SK-N-SH (cell line): ENCODE data around the gene USP48. TPM values are rescaled to one million over a fixed set of nuclear protein-coding genes. Genes with fewer than 3 reads are reported as not detected.

Experiments
- CTCF ChIA-PET: fragments of 300-600, 350-600 bp; formaldehyde crosslinking; extraction: SDS; loops from one replicate; lab custom pipeline; 2021; lab: Yijun Ruan, JAX
- POLR2A ChIA-PET: fragments of 350-600 bp; sonication (Branson Sonifier 250); formaldehyde crosslinking; extraction: SDS; loops from one replicate; lab custom pipeline; 2020; ENCODE audit warnings: antibody characterized with exemption, inconsistent platforms; lab: Yijun Ruan, JAX
- DNase-seq: peaks from one replicate; pipeline ENCODE4 v3.0.0; 2012
- H2AFZ ChIP-seq: fragments of 200-600 bp; sonication (generic); 2 replicates; pipeline ENCODE4 v1.8.1; 2016; ENCODE audit warnings: antibody characterized with exemption, mild to moderate bottlenecking, low read depth
- H3F3A ChIP-seq: fragments of 200-600 bp; sonication (generic); replicated peaks from 2 replicates; pipeline ENCODE3; 2016; ENCODE audit warnings: antibody characterized with exemption, mild to moderate bottlenecking; ENCODE audit not compliant: insufficient read depth
- H3K27ac ChIP-seq, 2 experiments: fragments of 200-500 bp in 1 of 2; fragments of 200-600 bp in 1 of 2; sonication (Bioruptor generic) in 1 of 2; sonication (generic), shearing (Covaris generic) in 1 of 2; 2 replicates each; pipeline versions ENCODE4 v1.5.1 to v1.6.1; 2014 to 2016; ENCODE audit warnings: low read depth in 2 of 2, inconsistent platforms in 1 of 2, low read length in 1 of 2, mild to moderate bottlenecking in 1 of 2, mixed read lengths in 1 of 2
- H3K27me3 ChIP-seq: fragments of 200-600 bp; sonication (generic), shearing (Covaris generic); 2 replicates; pipeline ENCODE4 v1.6.1; 2016; ENCODE audit warnings: mixed run types; ENCODE audit not compliant: insufficient read depth
- H3K36me3 ChIP-seq, 2 experiments: fragments of 200-500 bp in 1 of 2; fragments of 200-600 bp in 1 of 2; sonication (Bioruptor generic) in 1 of 2; sonication (generic) in 1 of 2; replicated peaks in 1 of 2; 2 replicates each; pipeline versions ENCODE3 to v1.5.1; 2014 to 2016; ENCODE audit warnings: low read length in 1 of 2, mild to moderate bottlenecking in 1 of 2; ENCODE audit not compliant: insufficient read depth in 2 of 2, control insufficient read depth in 1 of 2
- H3K4me1 ChIP-seq, 2 experiments: fragments of 200-500 bp in 1 of 2; fragments of 200-600 bp in 1 of 2; sonication (Bioruptor generic) in 1 of 2; sonication (generic), shearing (Covaris generic) in 1 of 2; 2 replicates each; pipeline versions ENCODE4 v1.5.1 to v1.6.1; 2014 to 2016; ENCODE audit warnings: low read depth in 1 of 2, low read length in 1 of 2, mixed run types in 1 of 2; ENCODE audit not compliant: insufficient read depth in 2 of 2, control insufficient read depth in 1 of 2
- H3K4me2 ChIP-seq: fragments of 200-600 bp; sonication (generic), shearing (Covaris generic); 2 replicates; pipeline ENCODE4 v1.6.1; 2017; ENCODE audit warnings: mixed run types
- H3K4me3 ChIP-seq, 2 experiments: fragments of 200-500 bp in 1 of 2; fragments of 200-600 bp in 1 of 2; sonication (Bioruptor generic) in 1 of 2; sonication (generic), shearing (Covaris generic) in 1 of 2; 2 replicates each; pipeline versions ENCODE4 v1.5.1 to v1.8.1; 2014 to 2016; ENCODE audit warnings: low read depth in 2 of 2, inconsistent platforms in 1 of 2, low read length in 1 of 2, mild to moderate bottlenecking in 1 of 2, mixed read lengths in 1 of 2, moderate library complexity in 1 of 2
- H3K79me2 ChIP-seq: fragments of 200-600 bp; sonication (generic); 2 replicates; pipeline ENCODE4 v1.8.1; 2017; ENCODE audit warnings: mild to moderate bottlenecking; ENCODE audit not compliant: insufficient read depth
- H3K9ac ChIP-seq: fragments of 200-600 bp; sonication (generic); 2 replicates; pipeline ENCODE4 v1.6.1; 2017; ENCODE audit warnings: mixed run types
- H3K9me2 ChIP-seq: fragments of 200-600 bp; sonication (generic); 2 replicates; pipeline ENCODE4 v1.6.1; 2017; ENCODE audit warnings: mixed run types
- H3K9me3 ChIP-seq: fragments of 200-600 bp; sonication (generic); 2 replicates; pipeline ENCODE4 v1.6.1; 2017; ENCODE audit warnings: mixed run types, mild to moderate bottlenecking, moderate library complexity
- H4K20me1 ChIP-seq: fragments of 200-600 bp; sonication (generic); 2 replicates; pipeline ENCODE4 v1.6.1; 2017; ENCODE audit warnings: mild to moderate bottlenecking, mixed run types; ENCODE audit not compliant: insufficient read depth
- FOSL2 ChIP-seq: IDR thresholded peaks from 2 replicates; pipeline ENCODE4 v1.4.0; 2012; ENCODE audit warnings: low read depth, mild to moderate bottlenecking, moderate library complexity, borderline replicate concordance
- FOXM1 ChIP-seq: IDR thresholded peaks from 2 replicates; pipeline ENCODE4 v1.4.0; 2012; ENCODE audit warnings: low read depth, mild to moderate bottlenecking
- GABPA ChIP-seq: IDR thresholded peaks from 2 replicates; pipeline ENCODE4 v1.4.0; 2012; ENCODE audit warnings: low read depth, mild to moderate bottlenecking
- JUND ChIP-seq: IDR thresholded peaks from 2 replicates; pipeline ENCODE4 v1.4.0; 2012
- MEF2A ChIP-seq: IDR thresholded peaks from 2 replicates; pipeline ENCODE4 v1.4.0; 2012; ENCODE audit warnings: low read depth, borderline replicate concordance
- NFIC ChIP-seq: IDR thresholded peaks from 2 replicates; pipeline ENCODE4 v1.4.0; 2012; ENCODE audit warnings: borderline replicate concordance
- RFX5 ChIP-seq: IDR thresholded peaks from 2 replicates; pipeline ENCODE4 v1.6.1; 2012; ENCODE audit warnings: mild to moderate bottlenecking, improper control_type of control experiment, low read length
- RXRA ChIP-seq: IDR thresholded peaks from 2 replicates; pipeline ENCODE4 v1.4.0; 2012; ENCODE audit warnings: low read depth, mild to moderate bottlenecking, borderline replicate concordance
- SMC3 ChIP-seq: IDR thresholded peaks from 2 replicates; pipeline ENCODE4 v1.6.1; 2012; ENCODE audit warnings: low read depth, low read length, improper control_type of control experiment
- TEAD4 ChIP-seq: IDR thresholded peaks from 2 replicates; pipeline ENCODE4 v1.4.0; 2012; ENCODE audit warnings: mild to moderate bottlenecking, borderline replicate concordance; ENCODE audit not compliant: insufficient read depth
- WGBS: methylation state at CpG from one replicate; pipeline ENCODE4 v1.1.6; 2017; ENCODE audit warnings: low lambda C conversion rate; 5-methylcytosine and 5-hydroxymethylcytosine counted together
- polyA plus RNA-seq, 3 experiments: library from polyadenylated mRNA; depleted of rRNA; stranded (reverse); fragments of >200 nt; gene quantifications; 2 replicates each; pipeline ENCODE4 v1.2.3, GENCODE V29; 2012
- TF ChIP-seq, protein P1 (sequence below): IDR thresholded peaks from 2 replicates; pipeline ENCODE4 v1.4.0; 2012; ENCODE audit warnings: low read depth, borderline replicate concordance
- TF ChIP-seq, protein P2 (sequence below): IDR thresholded peaks from 2 replicates; pipeline ENCODE4 v1.4.0; 2012; ENCODE audit warnings: low read depth, borderline replicate concordance

USP48 gene
- polyA plus RNA-seq, 1 of the 3 experiments (the other 2 are of a cell fraction) = 13.6 TPM

DNA sequence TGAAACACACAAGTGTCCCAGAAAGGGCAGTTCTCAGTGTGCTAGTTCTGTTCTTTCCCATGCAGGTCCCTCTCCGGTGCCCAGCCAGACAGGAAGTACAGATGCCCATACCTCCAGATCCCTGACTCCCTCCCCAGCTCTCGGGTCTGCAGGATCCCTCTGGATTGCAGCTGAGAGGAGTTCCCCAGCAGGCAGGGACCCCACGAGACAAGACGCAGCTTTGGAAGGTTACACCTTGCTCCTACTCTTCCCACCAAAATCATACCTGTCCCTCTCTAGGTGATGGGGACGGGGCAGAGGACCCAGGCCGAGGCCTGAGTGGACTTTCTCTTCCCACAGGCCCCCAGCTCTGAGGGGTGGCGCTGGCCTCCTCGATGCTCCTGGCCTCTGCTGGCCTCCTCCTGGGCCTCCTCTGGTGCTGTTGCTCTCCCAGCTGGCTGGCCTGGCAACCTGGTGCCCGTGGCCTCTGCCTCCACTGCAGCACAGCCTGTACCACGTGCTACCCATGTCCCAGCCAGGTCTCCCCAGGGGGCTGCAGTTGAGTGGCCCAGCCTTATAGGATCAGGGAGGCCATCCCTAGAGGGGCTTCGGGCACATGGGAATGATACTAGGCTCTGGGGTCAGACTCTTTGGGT is 38.6 kb upstream of the USP48 start (continued):
- TF ChIP-seq GABPA = no peak

DNA sequence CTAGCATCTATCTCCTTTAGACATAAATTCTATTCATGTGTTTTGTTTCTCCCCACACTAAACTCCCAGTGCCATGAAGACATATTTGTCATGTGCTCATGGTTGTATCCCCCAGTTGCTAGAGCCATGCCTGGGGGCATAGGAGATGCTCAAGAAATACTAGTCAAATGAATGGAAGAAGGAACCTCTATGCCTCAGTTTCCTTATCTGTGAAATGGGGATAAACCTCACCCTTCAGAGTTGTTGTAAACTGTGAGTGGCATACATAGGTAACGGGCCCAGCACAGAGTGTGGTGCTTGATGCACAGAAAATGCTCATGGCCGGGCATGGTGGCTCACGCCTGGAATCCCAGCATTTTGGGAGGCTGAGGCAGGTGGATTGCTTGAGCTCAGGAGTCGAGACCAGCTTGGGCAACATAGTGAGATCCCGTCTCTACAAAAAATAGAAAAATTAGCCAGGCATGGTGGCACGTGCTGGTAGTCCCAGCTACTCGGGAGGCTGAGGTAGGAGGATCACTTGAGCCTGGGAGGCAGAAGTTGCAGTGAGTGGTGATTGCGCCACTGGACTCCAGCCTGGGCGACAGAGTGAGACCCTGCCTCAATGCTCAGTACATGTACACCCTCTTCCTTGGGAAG is 37.8 kb upstream of the USP48 start:
- Histone ChIP-seq H2AFZ (no peak overlapping the region), H3K9me3 (no peaks in the 10 kb centered on the region), H3K79me2 (no peaks in the 10 kb centered on the region), H3K36me3 (peaks cover 3 to 21% of the 10 kb centered on the region in 2 experiments), H3K4me2 (no peak overlapping the region), H3F3A (peaks cover 13% of the 10 kb centered on the region), H4K20me1 (no peaks in the 10 kb centered on the region), H3K4me3 (no peak overlapping the region), H3K4me1 (no peaks in the 10 kb centered on the region), H3K27me3 (no peaks in the 10 kb centered on the region), H3K27ac (no peak overlapping the region), H3K9ac (no peak overlapping the region), H3K9me2 (no peaks in the 10 kb centered on the region)
- WGBS = 94% methylated on average over 9 of the region's 9 CpGs
- POLR2A ChIA-PET = no interaction called here
- no peak for TF ChIP-seq RFX5
- no peak for TF ChIP-seq JUND
- no peak for TF ChIP-seq TEAD4
- TF ChIP-seq, protein P1, sequence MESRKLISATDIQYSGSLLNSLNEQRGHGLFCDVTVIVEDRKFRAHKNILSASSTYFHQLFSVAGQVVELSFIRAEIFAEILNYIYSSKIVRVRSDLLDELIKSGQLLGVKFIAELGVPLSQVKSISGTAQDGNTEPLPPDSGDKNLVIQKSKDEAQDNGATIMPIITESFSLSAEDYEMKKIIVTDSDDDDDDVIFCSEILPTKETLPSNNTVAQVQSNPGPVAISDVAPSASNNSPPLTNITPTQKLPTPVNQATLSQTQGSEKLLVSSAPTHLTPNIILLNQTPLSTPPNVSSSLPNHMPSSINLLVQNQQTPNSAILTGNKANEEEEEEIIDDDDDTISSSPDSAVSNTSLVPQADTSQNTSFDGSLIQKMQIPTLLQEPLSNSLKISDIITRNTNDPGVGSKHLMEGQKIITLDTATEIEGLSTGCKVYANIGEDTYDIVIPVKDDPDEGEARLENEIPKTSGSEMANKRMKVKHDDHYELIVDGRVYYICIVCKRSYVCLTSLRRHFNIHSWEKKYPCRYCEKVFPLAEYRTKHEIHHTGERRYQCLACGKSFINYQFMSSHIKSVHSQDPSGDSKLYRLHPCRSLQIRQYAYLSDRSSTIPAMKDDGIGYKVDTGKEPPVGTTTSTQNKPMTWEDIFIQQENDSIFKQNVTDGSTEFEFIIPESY = no peak
- no peak for TF ChIP-seq SMC3
- TF ChIP-seq FOXM1 = no peak
- no peak for TF ChIP-seq NFIC
- no peak for TF ChIP-seq RXRA
- TF ChIP-seq MEF2A = no peak
- DNase-seq = no peak
- CTCF ChIA-PET = no interaction called here

DNA sequence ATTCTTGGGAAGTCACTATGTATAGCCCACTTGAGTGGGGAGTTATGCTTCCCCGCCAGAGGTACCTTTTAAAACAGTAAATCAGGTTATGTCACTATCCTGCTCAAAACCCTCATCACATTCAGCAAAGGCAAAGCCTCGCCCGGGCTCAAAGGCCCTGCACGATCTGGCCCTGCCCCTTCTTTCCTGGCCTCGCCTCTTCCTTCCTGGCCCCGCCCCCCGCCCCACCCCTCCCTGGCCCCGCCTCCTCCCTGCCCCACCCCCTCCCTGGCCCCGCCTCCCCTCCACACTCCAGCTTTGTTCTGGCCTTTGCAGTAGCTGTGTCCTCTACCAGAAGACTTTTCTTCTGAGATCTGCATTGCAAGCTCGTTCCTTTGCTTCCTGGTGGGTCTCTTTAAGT is 35.7 kb upstream of the USP48 start:
- CTCF ChIA-PET = no interaction called here
- DNase-seq = peak; percentile 97

More for the DNA sequence above, 35.7 kb upstream of the USP48 start:
- H3K4me3 ChIP-seq = no peak overlapping the region
- no peaks in the 10 kb centered on the region; a peak in 1 of 4 replicates for H3K4me1 ChIP-seq
- no peak overlapping the region for H2AFZ ChIP-seq
- H3K9me3 ChIP-seq = no peaks in the 10 kb centered on the region
- no peaks in the 10 kb centered on the region for H4K20me1 ChIP-seq
- H3K4me2 ChIP-seq = no peak overlapping the region
- no peaks in the 10 kb centered on the region for H3K79me2 ChIP-seq
- no peak overlapping the region for H3K27ac ChIP-seq
- TF ChIP-seq, protein P2, sequence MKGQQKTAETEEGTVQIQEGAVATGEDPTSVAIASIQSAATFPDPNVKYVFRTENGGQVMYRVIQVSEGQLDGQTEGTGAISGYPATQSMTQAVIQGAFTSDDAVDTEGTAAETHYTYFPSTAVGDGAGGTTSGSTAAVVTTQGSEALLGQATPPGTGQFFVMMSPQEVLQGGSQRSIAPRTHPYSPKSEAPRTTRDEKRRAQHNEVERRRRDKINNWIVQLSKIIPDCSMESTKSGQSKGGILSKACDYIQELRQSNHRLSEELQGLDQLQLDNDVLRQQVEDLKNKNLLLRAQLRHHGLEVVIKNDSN = no peak
- no peak for TF ChIP-seq SMC3
- TF ChIP-seq FOSL2 = no peak
- TF ChIP-seq, all 33 proteins: peak for 0
- 53% methylated on average over 9 of the region's 10 CpGs for WGBS
- peaks cover 13% of the 10 kb centered on the region for H3F3A ChIP-seq
- H3K27me3 ChIP-seq = no peaks in the 10 kb centered on the region
- POLR2A ChIA-PET = no interaction called here
- no peaks in the 10 kb centered on the region for H3K9me2 ChIP-seq
- no peak overlapping the region for H3K9ac ChIP-seq
- H3K36me3 ChIP-seq = peaks cover 0 to 8% of the 10 kb centered on the region in 2 experiments
